MG63 (cell line): ENCODE results near the gene ZMYM5. TPM values are rescaled to one million over a fixed set of nuclear protein-coding genes. Genes with fewer than 3 reads are reported as not detected.
A peak's percentile ranks its signal among the peaks of the same experiment; 100 is the strongest.
"Not testable (repeated sequence)": the region's sequence is repeated elsewhere in the genome, so short reads cannot be mapped to it uniquely, and the experiment has no call there.

ENCODE experiments used
- DNase-seq: peaks from one replicate; pipeline ENCODE4 v3.0.0-alpha.2; 2020
- H3K27me3 ChIP-seq: fragments of 250-450 bp; sonication (Bioruptor Pico); 2 replicates; pipeline ENCODE4 v1.5.1; 2020; ENCODE audit warnings: mild to moderate bottlenecking, moderate library complexity
- H3K36me3 ChIP-seq: fragments of 250-450 bp; sonication (Bioruptor Pico); 2 replicates; pipeline ENCODE4 v1.5.1; 2020; ENCODE audit warnings: mild to moderate bottlenecking, moderate library complexity
- H3K4me3 ChIP-seq: fragments of 250-450 bp; sonication (Bioruptor Pico); 2 replicates; pipeline ENCODE4 v1.5.1; 2020; ENCODE audit warnings: mild to moderate bottlenecking, moderate library complexity
- H3K9me3 ChIP-seq: fragments of 250-450 bp; sonication (Bioruptor Pico); 2 replicates; pipeline ENCODE4 v1.5.1; 2020; ENCODE audit warnings: mild to moderate bottlenecking, moderate library complexity
- total RNA-seq: library from RNA; depleted of rRNA; stranded (reverse); fragments of >200 nt; shearing (Covaris generic); gene quantifications from 2 replicates; pipeline ENCODE4 v1.2.3, GENCODE V29; 2014; ENCODE audit warnings: low replicate concordance; rRNA removed

ZMYM5 gene
- total RNA-seq, 1 experiment from 2014 or later = 11.0 TPM

- Histone ChIP-seq H3K4me3 (peak overlapping the region; percentile 88), H3K27me3 (no peaks in the 10 kb centered on the region), H3K36me3 (peaks cover 17% of the 10 kb centered on the region), H3K9me3 (no peaks in the 10 kb centered on the region)
- DNase-seq = peak; percentile 31
These were observed 81.3 kb downstream of the ZMYM5 start for GRCh38 chr13:19782049-19782726.

- H3K27me3 ChIP-seq = no peaks in the 10 kb centered on the region
- peaks cover 17% of the 10 kb centered on the region for H3K36me3 ChIP-seq
- H3K4me3 ChIP-seq = peak overlapping the region; percentile 88
- DNase-seq = no peak
- no peaks in the 10 kb centered on the region for H3K9me3 ChIP-seq
These were observed 81.9 kb downstream of the ZMYM5 start for GRCh38 chr13:19781526-19781925.

- peak overlapping the region; percentile 88 for H3K4me3 ChIP-seq
- H3K36me3 ChIP-seq = peaks cover 21% of the 10 kb centered on the region
- DNase-seq, H3K9me3 ChIP-seq, H3K27me3 ChIP-seq: not testable (repeated sequence)
These were observed 82.6 kb downstream of the ZMYM5 start for GRCh38 chr13:19780753-19781418.

Other genes starting within 250 kb of the ZMYM5 start
- 6.3 and 6.7 TPM in 2 replicates for gene MPHOSPH8, start 230.0 kb downstream of the ZMYM5 start, total RNA-seq
- 25.7 and 38.2 TPM in 2 replicates for gene PSPC1, start 80.7 kb downstream of the ZMYM5 start, total RNA-seq
- gene ZMYM2, start 95.1 kb upstream of the ZMYM5 start, total RNA-seq = 30.6 and 56.8 TPM in 2 replicates